HEK293T (cell line): Measurements from ENCODE around the gene PECR.

ENCODE experiments used
- BHLHE40 ChIP-seq: fragments of 450-650 bp; IDR thresholded peaks from 2 replicates; pipeline ENCODE4 v1.6.1; 2016; ENCODE audit warnings: mild to moderate bottlenecking, moderate library complexity, borderline replicate concordance
- ELF4 ChIP-seq: fragments of 450-650 bp; IDR thresholded peaks from 2 replicates; pipeline ENCODE4 v1.6.1; 2017; ENCODE audit warnings: antibody characterized with exemption
- LEF1 ChIP-seq: fragments of 450-650 bp; IDR thresholded peaks from 2 replicates; pipeline ENCODE4 v1.6.1; 2017; ENCODE audit warnings: mild to moderate bottlenecking, borderline replicate concordance
- PKNOX1 ChIP-seq: fragments of 450-650 bp; IDR thresholded peaks from 2 replicates; pipeline ENCODE4 v1.6.1; 2016
- SUZ12 ChIP-seq: fragments of 450-650 bp; IDR thresholded peaks from 2 replicates; pipeline ENCODE4 v1.6.1; 2016; ENCODE audit warnings: mild to moderate bottlenecking

GRCh38 chr2:216121255-216121654 is 39.6 kb upstream of the PECR start:
- no peak for TF ChIP-seq LEF1
- no peak for TF ChIP-seq PKNOX1
- TF ChIP-seq SUZ12 = no peak
- no peak for TF ChIP-seq BHLHE40
- TF ChIP-seq ELF4 = no peak
